H1 (cell line): ENCODE measurements around the gene TEX10. TPM values are rescaled to one million over a fixed set of nuclear protein-coding genes. Genes with fewer than 3 reads are reported as not detected.
A peak's percentile ranks its signal among the peaks of the same experiment; 100 is the strongest.

Experiments used
- CTCF ChIA-PET: fragments of 300-600 bp; sonication (Branson Sonifier 250); formaldehyde crosslinking; loops from one replicate; lab custom pipeline; 2021; ENCODE audit not compliant: partially characterized antibody; lab: Charles Lee
- POLR2A ChIA-PET: fragments of 300-600 bp; sonication (Branson Sonifier 250); formaldehyde crosslinking; loops from one replicate; lab custom pipeline; 2021; ENCODE audit warnings: inconsistent platforms; ENCODE audit not compliant: partially characterized antibody; lab: Charles Lee
- DNase-seq, 2 experiments: peaks; one replicate each; pipeline versions ENCODE4 v3.0.0 to v3.0.0-alpha.2; 2010 to 2022; ENCODE audit warnings: low spot score in 2 of 2, low read depth in 1 of 2, mixed read lengths in 1 of 2
- FAIRE-seq: peaks from 2 replicates; lab custom pipeline; 2011; peaks lifted over from hg19 to GRCh38; lab: Jason Lieb, UNC
- H2AFZ ChIP-seq: 2 replicates; pipeline ENCODE4 v1.8.1; 2012; ENCODE audit warnings: low read length, inconsistent platforms
- H2AK5ac ChIP-seq: 2 replicates; pipeline ENCODE4 v1.6.1; 2013; ENCODE audit warnings: low read depth, low read length
- H2BK120ac ChIP-seq: replicated peaks from 2 replicates; pipeline ENCODE3; 2013; ENCODE audit warnings: low read depth, low read length, inconsistent platforms
- H2BK12ac ChIP-seq: 2 replicates; pipeline ENCODE4 v1.6.1; 2013; ENCODE audit warnings: low read depth, low read length
- H2BK15ac ChIP-seq: 2 replicates; pipeline ENCODE4 v1.6.1; 2013; ENCODE audit warnings: low read length
- H2BK20ac ChIP-seq: 2 replicates; pipeline ENCODE4 v1.6.1; 2013; ENCODE audit warnings: low read length
- H2BK5ac ChIP-seq: 2 replicates; pipeline ENCODE4 v1.6.1; 2013; ENCODE audit warnings: low read depth, low read length
- H3K14ac ChIP-seq: 2 replicates; pipeline ENCODE4 v1.6.1; 2013; ENCODE audit warnings: inconsistent platforms; ENCODE audit not compliant: insufficient read length
- H3K18ac ChIP-seq: 2 replicates; pipeline ENCODE4 v1.6.1; 2013; ENCODE audit warnings: low read length; ENCODE audit errors: extremely low read depth
- H3K23ac ChIP-seq: 2 replicates; pipeline ENCODE4 v1.6.1; 2013; ENCODE audit warnings: inconsistent platforms; ENCODE audit not compliant: insufficient read length
- H3K23me2 ChIP-seq: 2 replicates; pipeline ENCODE4 v1.6.1; 2013; ENCODE audit warnings: low read depth, low read length
- H3K27ac ChIP-seq: 2 replicates; pipeline ENCODE4 v1.6.1; 2011; ENCODE audit warnings: low read depth, low read length, inconsistent platforms
- H3K27me3 ChIP-seq, 4 experiments: replicated peaks in 1 of 4; 1 replicate in 1 of 4; 2 replicates in 3 of 4; pipeline versions ENCODE4 v1.6.1 to v1.8.1; 2011 to 2013; ENCODE audit warnings: low read length in 3 of 4, mild to moderate bottlenecking in 3 of 4, inconsistent platforms in 2 of 4, mixed read lengths in 2 of 4, moderate library complexity in 1 of 4; ENCODE audit not compliant: control insufficient read depth in 3 of 4, insufficient read depth in 3 of 4; ENCODE audit errors: extremely low read depth in 1 of 4
- H3K36me3 ChIP-seq, 4 experiments: 2 replicates each; pipeline versions ENCODE4 v1.6.1 to v1.8.1; 2011 to 2013; ENCODE audit warnings: mild to moderate bottlenecking in 4 of 4, low read length in 3 of 4, moderate library complexity in 2 of 4, control low read depth in 1 of 4, inconsistent platforms in 1 of 4; ENCODE audit not compliant: insufficient read depth in 4 of 4, control insufficient read depth in 2 of 4
- H3K4ac ChIP-seq: replicated peaks from 2 replicates; pipeline ENCODE3; 2013; ENCODE audit warnings: low read length, low read depth, mixed read lengths, inconsistent platforms; ENCODE audit not compliant: insufficient read length
- H3K4me1 ChIP-seq, 4 experiments: replicated peaks in 1 of 4; 1 replicate in 1 of 4; 2 replicates in 3 of 4; pipeline versions ENCODE4 v1.6.1 to v1.8.1; 2011 to 2013; ENCODE audit warnings: low read length in 3 of 4, inconsistent platforms in 2 of 4, mixed read lengths in 1 of 4; ENCODE audit not compliant: insufficient read depth in 4 of 4, control insufficient read depth in 3 of 4
- H3K4me2 ChIP-seq, 2 experiments: 2 replicates each; pipeline versions ENCODE4 v1.6.1 to v1.8.1; 2011 to 2013; ENCODE audit warnings: low read depth in 2 of 2, low read length in 2 of 2, control low read depth in 1 of 2, inconsistent platforms in 1 of 2, mild to moderate bottlenecking in 1 of 2; ENCODE audit not compliant: insufficient read depth in 1 of 2
- H3K4me3 ChIP-seq, 4 experiments: fragments of 200-600, 300-600 bp in 1 of 4; sonication (generic), shearing (Covaris generic), sonication (Bioruptor Twin) in 1 of 4; 2 replicates each; pipeline versions ENCODE4 v1.5.1 to v1.8.1; 2011 to 2016; ENCODE audit warnings: low read length in 4 of 4, low read depth in 3 of 4, control low read depth in 2 of 4, inconsistent platforms in 2 of 4, mild to moderate bottlenecking in 2 of 4, mixed read lengths in 1 of 4, moderate library complexity in 1 of 4; ENCODE audit not compliant: insufficient read depth in 2 of 4; ENCODE audit errors: extremely low read depth in 1 of 4
- H3K56ac ChIP-seq: replicated peaks from 2 replicates; pipeline ENCODE3; 2013; ENCODE audit warnings: low read depth, mild to moderate bottlenecking, mixed read lengths, low read length, inconsistent platforms; ENCODE audit not compliant: insufficient read length
- H3K79me1 ChIP-seq: 2 replicates; pipeline ENCODE4 v1.6.1; 2013; ENCODE audit warnings: low read depth, low read length, control low read depth
- H3K79me2 ChIP-seq, 2 experiments: 2 replicates each; pipeline versions ENCODE4 v1.6.1 to v1.8.1; 2012 to 2013; ENCODE audit warnings: low read length in 2 of 2, mild to moderate bottlenecking in 2 of 2, inconsistent platforms in 1 of 2; ENCODE audit not compliant: insufficient read depth in 2 of 2, control insufficient read depth in 1 of 2
- H3K9ac ChIP-seq, 4 experiments: replicated peaks in 1 of 4; 1 replicate in 1 of 4; 2 replicates in 3 of 4; pipeline versions ENCODE4 v1.6.1 to v1.8.1; 2011 to 2013; ENCODE audit warnings: low read depth in 3 of 4, low read length in 3 of 4, control low read depth in 2 of 4, mild to moderate bottlenecking in 2 of 4, moderate library complexity in 2 of 4, inconsistent platforms in 1 of 4; ENCODE audit errors: extremely low read depth in 1 of 4
- H3K9me3 ChIP-seq, 2 experiments: 2 replicates each; pipeline versions ENCODE4 v1.6.1 to v1.8.1; 2012 to 2013; ENCODE audit warnings: mild to moderate bottlenecking in 2 of 2, moderate library complexity in 2 of 2, control low read depth in 1 of 2, inconsistent platforms in 1 of 2, low read depth in 1 of 2, low read length in 1 of 2, mixed read lengths in 1 of 2; ENCODE audit not compliant: insufficient read depth in 2 of 2
- H4K20me1 ChIP-seq, 2 experiments: replicated peaks in 1 of 2; 2 replicates each; pipeline versions ENCODE3 to v1.8.1; 2011 to 2013; ENCODE audit warnings: inconsistent platforms in 2 of 2, low read length in 2 of 2, mild to moderate bottlenecking in 1 of 2; ENCODE audit not compliant: insufficient read depth in 2 of 2, control insufficient read depth in 1 of 2
- H4K5ac ChIP-seq: 2 replicates; pipeline ENCODE4 v1.6.1; 2013; ENCODE audit warnings: low read length, low read depth, mixed read lengths, inconsistent platforms; ENCODE audit not compliant: insufficient read length
- H4K8ac ChIP-seq: 2 replicates; pipeline ENCODE4 v1.8.0; 2013; ENCODE audit warnings: mild to moderate bottlenecking, moderate library complexity, low read length, inconsistent platforms; ENCODE audit not compliant: insufficient read depth; ENCODE audit errors: extremely low read depth
- H4K91ac ChIP-seq: replicated peaks from 2 replicates; pipeline ENCODE3; 2013; ENCODE audit warnings: low read length, mixed read lengths, inconsistent platforms; ENCODE audit not compliant: insufficient read length
- CHD2 ChIP-seq: IDR thresholded peaks from 2 replicates; pipeline ENCODE4 v1.6.1; 2012; ENCODE audit warnings: low read length, improper control_type of control experiment
- CTCF ChIP-seq, 3 experiments: IDR thresholded peaks; 1 replicate in 2 of 3; 2 replicates in 1 of 3; pipeline versions ENCODE4 v1.5.1 to v1.6.1; 2011; ENCODE audit warnings: low read length in 3 of 3, mild to moderate bottlenecking in 3 of 3, inconsistent platforms in 2 of 3, low read depth in 1 of 3, moderate library complexity in 1 of 3; ENCODE audit not compliant: insufficient read depth in 1 of 3; ENCODE audit errors: control extremely low read depth in 1 of 3
- GABPA ChIP-seq: IDR thresholded peaks from 2 replicates; pipeline ENCODE4 v1.6.1; 2011; ENCODE audit warnings: mild to moderate bottlenecking, low read length, moderate library complexity, borderline replicate concordance; ENCODE audit not compliant: insufficient read depth
- JUND ChIP-seq: IDR thresholded peaks from 2 replicates; pipeline ENCODE4 v1.6.1; 2011; ENCODE audit warnings: mild to moderate bottlenecking, improper control_type of control experiment, low read length
- RAD21 ChIP-seq, 2 experiments: IDR thresholded peaks in 1 of 2; conservative IDR thresholded peaks in 1 of 2; 2 replicates each; pipeline ENCODE4 v1.6.1; 2011; ENCODE audit warnings: low read depth in 2 of 2, low read length in 2 of 2, improper control_type of control experiment in 1 of 2, inconsistent platforms in 1 of 2, mild to moderate bottlenecking in 1 of 2, moderate library complexity in 1 of 2
- WGBS, 2 experiments: shearing (Covaris generic) in 1 of 2; methylation state at CpG; one replicate each; pipeline versions ENCODE4 v1.1.6 to v1.1.7; 2013 to 2015; ENCODE audit warnings: low lambda C conversion rate in 2 of 2, mixed read lengths in 2 of 2, inconsistent platforms in 1 of 2, low coverage in 1 of 2, missing lambda C conversion rate in 1 of 2; ENCODE audit not compliant: insufficient replicate concordance in 2 of 2, insufficient coverage in 1 of 2, insufficient read length in 1 of 2; ENCODE audit errors: extremely low coverage in 1 of 2, missing lambda C conversion rate in 1 of 2; 5-methylcytosine and 5-hydroxymethylcytosine counted together
- polyA plus RNA-seq, 7 experiments: library from polyadenylated mRNA; depleted of rRNA in 3 of 7; stranded (reverse) in 5 of 7; unstranded in 2 of 7; fragments of >200 nt in 5 of 7; fragments of 200-250 nt in 2 of 7; gene quantifications; 1 replicate in 5 of 7; 2 replicates in 1 of 7; 4 replicates in 1 of 7; pipeline versions ENCODE4 v1.2.1 to v1.2.3, GENCODE V29; 2011 to 2013; ENCODE audit warnings: missing spikeins in 2 of 7, mixed read lengths in 2 of 7
- total RNA-seq: library from RNA; stranded (reverse); fragmentation: NEBNext Ultra II Directional; extraction: Animal tissue kit (Norgen Biotek cat#: 25700); gene quantifications from 2 replicates; pipeline ENCODE4 v1.2.1, GENCODE V29; 2021

TEX10 gene
- total and polyA plus RNA-seq, 2 of the 8 experiments (the other 6 are each of a cell fraction or from before 2014, with no cell fraction given): 46.9 to 81.0 TPM

- H3K9ac ChIP-seq: no peak overlapping the region
- no peak overlapping the region for H2BK12ac ChIP-seq
- no peak overlapping the region for H3K4me2 ChIP-seq
- WGBS, 2 experiments: 74% methylated on average over 3 of the region's 3 CpGs; no CpG with 5 or more reads in 1 of the 2 experiments
- H3K4me3 ChIP-seq: no peak overlapping the region
- no peak overlapping the region for H3K4ac ChIP-seq
- no peaks in the 10 kb centered on the region for H3K9me3 ChIP-seq
- no peak overlapping the region for H2BK20ac ChIP-seq
- H3K79me1 ChIP-seq: no peaks in the 10 kb centered on the region
- H3K56ac ChIP-seq: no peak overlapping the region
- ChIA-PET CTCF (interaction anchor here (0.6 to 3.5 kb wide), 27 partner anchors 8 to 604 kb away, joined by 3 to 29 read pairs (median 4); partner anchors contain the start of gene TEX10), POLR2A (no interaction called here)
- no peak overlapping the region for H3K23ac ChIP-seq
- no peak overlapping the region for H3K14ac ChIP-seq
- peaks cover 6 to 8% of the 10 kb centered on the region in 2 experiments for H4K20me1 ChIP-seq
- no peak overlapping the region for H4K5ac ChIP-seq
- H2BK5ac ChIP-seq: no peak overlapping the region
- TF ChIP-seq CHD2: no peak
- peak; percentile 45 to 55 for TF ChIP-seq RAD21 (IDR thresholded peaks at IDR 0.05 in 1 of 2, conservative IDR thresholded peaks at IDR 0.05 in 1 of 2; ENCODE audit: low read depth in 2 of 2, low read length in 2 of 2)
- no peak for TF ChIP-seq GABPA
- no peak for TF ChIP-seq JUND
- peak in 2 of 3 experiments; percentile 46 to 68; a peak in 2 of 4 replicates for TF ChIP-seq CTCF (IDR thresholded peaks at IDR 0.05; ENCODE audit: control extremely low read depth in 1 of 3, insufficient read depth in 1 of 3, low read depth in 1 of 3, low read length in 3 of 3)
- FAIRE-seq (peak; percentile 28), DNase-seq (peak in 1 of 2 experiments; percentile 7)
- H3K18ac ChIP-seq: no peak overlapping the region
- H3K27ac ChIP-seq: no peak overlapping the region
- no peak overlapping the region for H2BK120ac ChIP-seq
- H4K91ac ChIP-seq: no peak overlapping the region
- H3K27me3 ChIP-seq: no peaks in the 10 kb centered on the region
- H3K36me3 ChIP-seq: peaks cover 0 to 70% (median 30%) of the 10 kb centered on the region in 4 experiments; a peak in 6 of 8 replicates
- H3K4me1 ChIP-seq: no peaks in the 10 kb centered on the region
- peaks cover 0 to 39% of the 10 kb centered on the region in 2 experiments; a peak in 2 of 4 replicates for H3K79me2 ChIP-seq
- H3K23me2 ChIP-seq: no peaks in the 10 kb centered on the region; the same call in 1 of the 2 replicates
- H2AK5ac ChIP-seq: no peak overlapping the region
- no peak overlapping the region for H2BK15ac ChIP-seq
- no peak overlapping the region for H2AFZ ChIP-seq
- no peak overlapping the region for H4K8ac ChIP-seq
These were observed 29.7 kb downstream of the TEX10 start for GRCh38 chr9:100322954-100323536.
